ENCODE measurements around the gene TMEM222.

Gene TMEM222

DNA sequence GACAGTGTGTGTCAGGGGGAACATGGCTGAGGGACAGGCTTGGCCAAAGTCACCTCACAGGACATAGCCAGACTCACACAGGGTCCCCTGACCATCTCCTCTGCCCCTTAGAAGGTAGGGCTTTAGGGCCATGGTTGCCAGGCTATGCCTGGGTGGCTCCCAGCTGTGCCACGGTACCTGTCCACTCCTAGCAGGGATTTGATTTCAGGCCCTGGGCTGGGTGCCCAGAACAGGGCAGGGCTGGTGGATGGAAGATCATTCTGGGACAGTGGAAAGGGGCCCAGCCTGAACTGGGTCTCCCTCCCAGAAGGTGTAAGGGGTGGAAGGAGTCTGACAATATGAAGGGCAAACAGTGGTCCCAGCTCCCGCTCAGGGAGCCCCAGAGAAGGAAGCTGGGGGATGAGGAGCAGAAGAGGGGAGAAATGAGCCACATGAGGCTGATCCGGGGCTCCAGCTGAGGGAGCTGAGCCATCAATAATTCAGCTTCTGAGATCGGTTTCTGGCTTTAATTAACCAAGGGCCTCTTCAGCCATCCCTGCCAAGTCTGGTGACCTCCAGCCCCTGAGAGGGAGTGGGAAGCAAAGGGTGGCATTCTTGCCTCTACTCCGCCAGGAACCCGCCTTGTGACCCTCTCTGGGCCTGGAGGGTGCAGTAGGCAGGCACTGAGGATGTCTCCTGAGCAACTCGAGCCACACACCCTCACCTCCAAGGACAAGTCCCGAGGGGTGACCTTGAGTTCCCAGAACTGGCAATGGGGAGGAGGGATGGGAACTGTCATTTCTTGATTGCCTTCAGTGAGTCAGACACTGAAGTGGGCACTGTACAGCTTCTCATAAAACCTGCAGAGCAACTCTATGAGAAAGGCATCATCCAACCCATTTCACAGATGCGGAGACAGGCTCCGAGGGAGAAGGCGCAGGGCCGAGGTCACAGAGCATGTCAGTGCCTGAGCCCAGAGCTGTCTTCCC lies 59.1 kb downstream of the TMEM222 start:
- H3K9ac ChIP-seq (ENCODE audit: low read length) = no peak overlapping the region
- H3K27me3 ChIP-seq (ENCODE audit: low read length) = no peaks in the 10 kb centered on the region
- no peaks in the 10 kb centered on the region for H4K20me1 ChIP-seq (ENCODE audit: low read depth, low read length)
- no peak overlapping the region for H2AFZ ChIP-seq (ENCODE audit: low read depth, low read length, severe bottlenecking)
- H3K27ac ChIP-seq (ENCODE audit: low read depth, low read length) = no peak overlapping the region
- H3K9me3 ChIP-seq (ENCODE audit: insufficient read depth, low read length) = no peaks in the 10 kb centered on the region
- no peaks in the 10 kb centered on the region for H3K36me3 ChIP-seq (ENCODE audit: low read length)
- TF ChIP-seq, protein P1, sequence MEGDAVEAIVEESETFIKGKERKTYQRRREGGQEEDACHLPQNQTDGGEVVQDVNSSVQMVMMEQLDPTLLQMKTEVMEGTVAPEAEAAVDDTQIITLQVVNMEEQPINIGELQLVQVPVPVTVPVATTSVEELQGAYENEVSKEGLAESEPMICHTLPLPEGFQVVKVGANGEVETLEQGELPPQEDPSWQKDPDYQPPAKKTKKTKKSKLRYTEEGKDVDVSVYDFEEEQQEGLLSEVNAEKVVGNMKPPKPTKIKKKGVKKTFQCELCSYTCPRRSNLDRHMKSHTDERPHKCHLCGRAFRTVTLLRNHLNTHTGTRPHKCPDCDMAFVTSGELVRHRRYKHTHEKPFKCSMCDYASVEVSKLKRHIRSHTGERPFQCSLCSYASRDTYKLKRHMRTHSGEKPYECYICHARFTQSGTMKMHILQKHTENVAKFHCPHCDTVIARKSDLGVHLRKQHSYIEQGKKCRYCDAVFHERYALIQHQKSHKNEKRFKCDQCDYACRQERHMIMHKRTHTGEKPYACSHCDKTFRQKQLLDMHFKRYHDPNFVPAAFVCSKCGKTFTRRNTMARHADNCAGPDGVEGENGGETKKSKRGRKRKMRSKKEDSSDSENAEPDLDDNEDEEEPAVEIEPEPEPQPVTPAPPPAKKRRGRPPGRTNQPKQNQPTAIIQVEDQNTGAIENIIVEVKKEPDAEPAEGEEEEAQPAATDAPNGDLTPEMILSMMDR (IDR thresholded peaks at IDR 0.05; ENCODE audit: insufficient read depth, low read length, poor library complexity, severe bottlenecking) = no peak
- TF ChIP-seq EZH2phosphoT487 (conservative IDR thresholded peaks at IDR 0.05; ENCODE audit: low read length) = no peak
- H3K4me2 ChIP-seq (ENCODE audit: low read depth, low read length, poor library complexity, severe bottlenecking) = no peak overlapping the region
- H3K79me2 ChIP-seq (ENCODE audit: insufficient read depth, low read length) = no peaks in the 10 kb centered on the region
- no peaks in the 10 kb centered on the region for H3K9me2 ChIP-seq (replicated peaks; ENCODE audit: insufficient read depth, low read length)
- H3F3A ChIP-seq (ENCODE audit: insufficient read depth) = no peaks in the 10 kb centered on the region
- no peak overlapping the region for H3K4me3 ChIP-seq (ENCODE audit: insufficient read depth, low read length, poor library complexity, severe bottlenecking)

DNA sequence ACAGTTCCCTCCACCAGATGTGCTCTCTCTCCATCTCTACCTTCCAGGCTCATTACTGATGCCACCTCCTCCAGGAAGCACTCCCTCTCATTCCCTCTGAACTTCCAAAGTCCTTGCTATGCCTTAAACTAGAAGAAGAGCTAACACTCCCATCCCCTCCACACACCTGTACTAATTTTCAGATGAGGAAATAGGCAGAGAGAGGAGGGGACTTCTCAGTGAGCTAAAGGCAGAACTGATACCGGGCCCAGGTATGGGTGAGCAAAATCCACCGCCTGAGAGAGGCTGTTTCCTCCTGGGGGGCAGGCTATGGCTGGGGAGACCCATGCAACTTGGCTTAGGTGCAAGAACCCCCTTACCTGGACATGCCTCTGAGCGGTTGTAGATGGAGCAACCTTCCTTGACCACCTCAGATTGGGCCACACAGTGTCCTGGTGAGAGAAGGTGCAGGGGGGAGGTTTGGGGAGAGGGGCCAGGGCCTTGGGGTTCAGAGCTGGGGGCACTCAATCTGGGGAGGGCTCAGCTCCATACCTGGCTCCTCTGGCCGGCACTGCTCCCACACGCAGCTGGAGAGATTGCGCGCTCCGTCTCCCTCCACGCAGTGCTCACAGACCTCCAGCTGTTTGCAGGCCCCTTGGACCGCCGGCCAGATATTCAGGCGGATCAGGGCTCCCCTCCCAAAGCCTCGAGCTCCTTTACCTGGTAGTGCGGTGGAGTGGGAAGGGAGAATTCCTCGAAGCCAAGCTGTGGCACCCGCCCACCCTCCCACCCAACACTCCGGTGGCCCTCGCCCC lies 60.2 kb downstream of the TMEM222 start:
- H3K9me2 ChIP-seq (replicated peaks; ENCODE audit: insufficient read depth, low read length) = no peaks in the 10 kb centered on the region
- H4K20me1 ChIP-seq (ENCODE audit: low read depth, low read length) = no peaks in the 10 kb centered on the region
- H3K36me3 ChIP-seq (ENCODE audit: low read length) = no peaks in the 10 kb centered on the region
- no peak overlapping the region for H3K4me3 ChIP-seq (ENCODE audit: insufficient read depth, low read length, poor library complexity, severe bottlenecking)
- no peaks in the 10 kb centered on the region for H3F3A ChIP-seq (ENCODE audit: insufficient read depth)
- H3K4me2 ChIP-seq (ENCODE audit: low read depth, low read length, poor library complexity, severe bottlenecking) = no peak overlapping the region
- no peaks in the 10 kb centered on the region for H3K9me3 ChIP-seq (ENCODE audit: insufficient read depth, low read length)
- no peak for TF ChIP-seq EZH2phosphoT487 (conservative IDR thresholded peaks at IDR 0.05; ENCODE audit: low read length)
- TF ChIP-seq, protein P1 (IDR thresholded peaks at IDR 0.05; ENCODE audit: insufficient read depth, low read length, poor library complexity, severe bottlenecking) = no peak
- H3K9ac ChIP-seq (ENCODE audit: low read length) = no peak overlapping the region
- H3K27ac ChIP-seq (ENCODE audit: low read depth, low read length) = no peak overlapping the region
- no peaks in the 10 kb centered on the region for H3K27me3 ChIP-seq (ENCODE audit: low read length)
- H3K79me2 ChIP-seq (ENCODE audit: insufficient read depth, low read length) = no peaks in the 10 kb centered on the region
- H2AFZ ChIP-seq (ENCODE audit: low read depth, low read length, severe bottlenecking) = no peak overlapping the region

DNA sequence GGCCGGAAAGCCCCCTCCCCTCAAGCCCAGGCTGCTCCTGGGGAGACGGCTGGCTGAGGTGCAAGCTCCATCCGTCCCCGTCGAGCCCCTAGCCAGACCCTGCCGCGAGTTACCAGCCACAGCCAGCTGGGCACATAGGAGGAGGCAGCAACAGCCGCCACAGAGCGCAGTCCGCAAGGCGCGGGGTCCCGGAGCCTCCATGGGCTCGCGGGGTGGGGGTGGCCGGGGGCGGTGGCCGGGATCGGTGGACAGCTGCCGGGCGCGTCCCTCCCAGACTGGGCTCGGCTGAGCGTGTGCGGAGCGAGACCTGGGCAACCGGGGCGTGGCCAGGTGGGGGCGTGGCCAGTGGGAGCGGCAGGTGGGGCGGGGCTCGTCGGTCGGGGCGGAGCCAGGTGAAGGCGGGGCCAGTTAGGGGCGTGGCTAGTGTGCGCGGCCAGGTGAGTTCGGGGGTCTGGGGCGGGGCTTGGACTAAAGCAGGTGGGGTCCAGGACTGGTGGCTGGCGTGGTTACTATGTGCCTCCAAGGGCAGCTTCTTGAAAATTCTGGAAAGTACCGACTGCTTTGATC lies 61.2 kb downstream of the TMEM222 start, which contains the start of gene CD164L2:
TSS of gene CD164L2 (minus strand) at position 295 of the 567 bp plus-strand sequence. CDS start at position 201, 94 bp downstream.
- Histone ChIP-seq H3F3A (ENCODE audit: insufficient read depth) (no peaks in the 10 kb centered on the region), H3K9me2 (replicated peaks; ENCODE audit: insufficient read depth, low read length) (no peaks in the 10 kb centered on the region), H3K36me3 (ENCODE audit: low read length) (no peaks in the 10 kb centered on the region), H2AFZ (ENCODE audit: low read depth, low read length, severe bottlenecking) (no peak within 1 kb of the TSS), H4K20me1 (ENCODE audit: low read depth, low read length) (no peaks in the 10 kb centered on the region), H3K9me3 (ENCODE audit: insufficient read depth, low read length) (no peaks in the 10 kb centered on the region), H3K4me3 (ENCODE audit: insufficient read depth, low read length, poor library complexity, severe bottlenecking) (no peak within 1 kb of the TSS), H3K9ac (ENCODE audit: low read length) (no peak within 1 kb of the TSS), H3K4me2 (ENCODE audit: low read depth, low read length, poor library complexity, severe bottlenecking) (no peak within 1 kb of the TSS), H3K79me2 (ENCODE audit: insufficient read depth, low read length) (no peaks in the 10 kb centered on the region), H3K27me3 (ENCODE audit: low read length) (no peaks in the 10 kb centered on the region), H3K27ac (ENCODE audit: low read depth, low read length) (no peak within 1 kb of the TSS)
- TF ChIP-seq EZH2phosphoT487 (conservative IDR thresholded peaks at IDR 0.05; ENCODE audit: low read length) = no peak
- TF ChIP-seq, protein P1 (IDR thresholded peaks at IDR 0.05; ENCODE audit: insufficient read depth, low read length, poor library complexity, severe bottlenecking) = no peak
